ENCODE data around the gene AP1B1.

AP1B1 gene

GRCh38 chr22:29330753-29331152 is 57.6 kb downstream of the AP1B1 start:
- DNase-seq = no peak

DNA sequence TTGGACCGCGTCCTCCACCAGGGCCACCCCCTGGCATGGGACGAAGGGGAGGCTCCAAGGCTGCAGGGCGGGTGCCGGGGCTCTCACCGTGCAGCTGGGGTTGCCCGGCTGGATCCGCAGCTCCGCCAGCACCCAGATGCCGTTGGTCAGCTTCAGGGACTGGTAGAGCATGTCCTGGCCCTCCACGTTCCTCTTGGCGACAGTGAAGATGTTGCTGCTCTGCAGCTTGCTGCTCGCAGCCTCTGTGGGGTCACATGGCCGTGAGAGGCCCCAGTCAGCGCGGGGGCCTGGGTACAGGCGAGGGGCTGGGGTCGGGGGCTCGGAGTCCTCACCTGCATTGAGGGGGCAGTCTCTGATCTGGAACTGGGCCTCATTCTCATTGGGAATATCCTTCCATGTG is 58.1 kb downstream of the AP1B1 start:
- DNase-seq = no peak

DNA sequence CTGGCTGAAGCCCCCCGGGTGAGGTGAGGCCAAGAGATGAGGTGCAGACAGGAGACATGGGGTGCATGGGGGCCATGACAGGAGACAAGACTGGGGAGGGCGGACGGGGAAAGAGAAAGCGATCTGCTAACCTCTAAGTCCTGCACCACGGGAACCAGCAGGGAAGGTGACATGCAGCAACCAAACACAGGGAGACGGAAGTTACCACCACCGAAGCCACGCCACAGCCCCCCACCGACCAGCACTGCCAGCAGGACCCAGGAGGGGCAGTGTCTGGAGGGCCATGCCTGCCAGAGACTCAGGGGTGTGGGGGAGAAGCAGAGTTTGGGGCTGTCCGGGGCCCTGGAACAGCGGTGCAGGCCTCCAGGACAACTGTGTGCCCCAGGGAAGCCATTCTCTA is 58.8 kb downstream of the AP1B1 start:
- DNase-seq = no peak

- DNase-seq = no peak
Measured at GRCh38 chr22:29328566-29329500, 59.5 kb downstream of the AP1B1 start.

GRCh38 chr22:29328055-29328454 is 60.3 kb downstream of the AP1B1 start:
- no peak for DNase-seq

GRCh38 chr22:29327089-29327764 is 61.1 kb downstream of the AP1B1 start:
- no peak for DNase-seq

GRCh38 chr22:29326481-29326880 is 61.9 kb downstream of the AP1B1 start:
- DNase-seq = no peak

DNA sequence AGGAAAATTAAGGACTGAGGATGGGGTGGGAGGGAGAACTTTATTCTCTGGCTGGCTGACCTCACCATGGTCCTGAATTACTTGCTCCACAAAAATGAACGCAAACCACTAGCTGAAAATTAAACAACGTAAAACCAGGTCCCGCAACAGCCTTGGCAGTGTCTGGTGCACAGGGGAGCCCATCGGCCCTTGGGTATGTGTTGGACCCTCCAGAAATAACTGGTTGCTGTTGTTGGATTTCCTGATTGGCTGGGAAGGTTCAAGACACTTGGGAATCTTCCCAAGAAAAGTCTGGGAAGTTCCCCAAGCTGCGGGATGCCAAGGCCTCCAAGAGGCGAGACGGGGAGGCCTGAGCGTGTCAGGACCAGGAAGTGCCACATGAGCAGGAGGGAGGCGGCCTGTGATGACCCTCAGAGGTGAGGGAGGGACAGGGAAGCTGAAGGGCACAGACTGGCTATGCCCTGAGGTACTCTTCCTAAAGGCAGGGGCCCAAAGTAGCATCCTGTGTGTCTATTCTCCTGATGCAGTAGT is 62.5 kb downstream of the AP1B1 start:
- DNase-seq = no peak

DNA sequence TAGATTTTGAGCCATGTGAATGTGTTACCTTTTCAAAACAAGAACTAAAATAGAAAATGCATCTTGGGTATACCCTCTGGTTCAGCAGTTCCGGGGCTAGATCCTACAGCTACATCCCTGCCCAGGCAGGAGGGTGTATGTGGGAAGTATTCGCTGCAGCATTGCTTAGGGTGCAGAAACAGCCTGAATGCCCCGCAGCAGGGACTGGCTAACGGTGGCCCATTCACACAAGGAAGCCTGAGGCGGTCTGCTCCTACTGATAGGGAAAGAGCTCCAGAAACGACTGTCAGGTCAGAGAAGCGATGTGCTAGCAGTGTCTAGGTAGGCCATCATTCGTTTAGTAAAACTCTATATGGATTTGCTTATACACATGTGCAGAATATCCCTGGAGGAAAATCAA is 63.0 kb downstream of the AP1B1 start:
- no peak for DNase-seq

- no peak for DNase-seq
Measured at GRCh38 chr22:29323641-29324040, 64.7 kb downstream of the AP1B1 start.

DNA sequence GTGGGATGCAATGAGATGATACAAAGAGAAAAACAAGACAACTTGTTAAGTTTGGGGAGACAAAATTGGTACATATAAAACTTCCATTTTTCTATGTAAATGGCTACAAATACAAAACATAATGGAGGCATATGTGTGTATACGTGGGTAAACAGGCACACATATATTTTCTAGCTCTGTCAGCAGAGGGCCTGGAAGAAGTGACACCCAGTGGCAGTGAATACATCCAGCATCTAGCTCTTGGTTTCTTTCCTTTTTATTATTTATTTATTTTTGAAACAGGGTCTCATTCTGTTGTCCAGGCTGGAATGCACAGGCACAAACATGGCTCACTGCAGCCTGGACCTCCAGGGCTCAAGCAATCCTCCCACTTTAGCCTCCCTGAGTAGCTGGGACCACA is 67.8 kb downstream of the AP1B1 start:
- no peak for DNase-seq

DNA sequence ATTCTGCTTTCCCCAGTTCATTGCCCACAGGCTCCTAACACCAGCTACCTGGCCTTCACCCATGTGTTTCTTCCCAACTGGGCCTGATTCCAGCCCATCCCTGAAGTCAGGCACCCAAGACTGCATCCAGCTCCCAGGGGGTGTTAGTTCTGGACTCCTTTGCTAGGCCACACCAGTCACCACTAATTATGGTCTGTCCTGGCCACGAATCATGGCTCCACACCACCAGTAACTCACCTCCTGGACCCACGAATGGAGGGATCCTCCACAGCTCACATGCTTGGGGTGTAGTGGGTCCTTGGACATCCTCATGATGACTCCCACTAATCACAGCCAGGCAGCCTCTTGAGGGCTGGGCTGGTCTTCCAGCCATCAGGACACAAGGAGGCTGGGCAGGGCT is 69.3 kb downstream of the AP1B1 start:
- DNase-seq = no peak

- DNase-seq = no peak
Measured at GRCh38 chr22:29317827-29318454, 70.4 kb downstream of the AP1B1 start.

DNA sequence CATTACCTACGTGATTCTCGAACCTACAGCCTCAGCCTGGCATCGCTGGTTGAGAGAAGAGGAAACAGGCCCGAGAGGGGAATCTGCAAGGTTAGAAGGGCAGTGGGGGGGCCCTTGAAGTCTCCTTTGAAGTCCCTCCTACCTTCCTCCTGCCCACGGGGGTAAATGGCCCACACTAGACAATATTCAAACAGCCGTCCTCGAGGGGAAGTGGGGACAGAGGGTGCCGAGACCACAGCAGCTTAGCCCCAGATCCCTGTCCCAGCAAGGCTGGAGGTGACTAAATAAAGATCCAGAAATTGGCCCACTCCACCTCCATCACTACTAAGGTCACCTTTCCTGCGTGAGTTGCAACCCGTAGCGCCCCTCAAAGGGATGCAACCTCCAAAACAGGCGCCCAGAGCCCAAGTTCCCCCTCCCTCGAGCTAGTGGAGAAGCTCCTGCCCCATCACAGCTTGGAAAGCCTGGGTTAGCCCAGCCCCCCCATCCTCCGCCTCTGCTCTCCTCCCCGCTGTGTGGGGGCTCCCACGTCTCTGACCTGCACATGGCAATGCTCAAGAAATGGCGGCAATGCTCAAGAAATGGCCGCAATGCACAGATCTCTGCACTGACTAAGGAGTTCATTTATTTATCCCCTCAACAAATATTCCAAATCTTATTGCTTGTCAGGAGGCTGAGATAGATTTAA is 72.1 kb downstream of the AP1B1 start:
- no peak for DNase-seq

- DNase-seq = no peak
Measured at GRCh38 chr22:29315286-29316140, 72.9 kb downstream of the AP1B1 start, which contains the start of gene RASL10A. TSS of gene RASL10A (minus strand) at chr22:29315697. CDS start at chr22:29315246, 451 bp downstream.

DNA sequence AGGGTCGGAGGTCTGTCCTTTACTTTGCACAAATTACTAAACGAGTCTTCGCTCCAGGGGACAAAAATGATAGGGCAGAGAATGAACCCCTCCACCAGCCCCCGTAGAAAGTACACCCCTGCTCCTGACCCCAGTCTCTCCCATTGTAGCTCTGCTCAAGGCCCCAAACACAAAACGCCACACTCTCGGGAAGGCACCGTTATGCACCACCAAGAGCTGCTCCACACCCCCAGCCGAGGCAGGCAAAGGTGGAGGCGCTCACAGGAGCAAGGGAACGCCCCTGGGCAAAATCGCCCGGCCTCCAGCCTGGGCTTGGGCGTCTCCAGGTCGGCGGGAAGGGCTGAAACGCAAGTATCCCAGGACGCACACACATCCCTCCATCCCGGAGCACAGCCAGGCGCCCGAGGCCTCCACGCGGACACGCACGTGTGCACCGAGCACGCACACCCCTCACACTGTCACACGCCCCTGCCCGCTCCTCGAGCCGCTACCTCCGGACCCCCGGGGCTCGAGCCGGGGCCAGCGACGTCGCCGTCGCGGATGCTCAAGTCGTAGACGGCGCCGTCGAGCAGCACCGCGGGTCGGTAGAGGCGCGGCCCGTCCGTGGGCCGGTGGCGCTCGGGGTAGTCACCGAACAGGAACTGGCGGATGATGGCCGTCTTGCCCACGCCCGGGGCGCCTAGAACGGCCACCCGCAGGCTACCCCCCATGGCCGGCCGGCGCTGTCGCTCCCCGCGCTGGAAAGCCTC is 73.7 kb downstream of the AP1B1 start:
- no peak for DNase-seq

DNA sequence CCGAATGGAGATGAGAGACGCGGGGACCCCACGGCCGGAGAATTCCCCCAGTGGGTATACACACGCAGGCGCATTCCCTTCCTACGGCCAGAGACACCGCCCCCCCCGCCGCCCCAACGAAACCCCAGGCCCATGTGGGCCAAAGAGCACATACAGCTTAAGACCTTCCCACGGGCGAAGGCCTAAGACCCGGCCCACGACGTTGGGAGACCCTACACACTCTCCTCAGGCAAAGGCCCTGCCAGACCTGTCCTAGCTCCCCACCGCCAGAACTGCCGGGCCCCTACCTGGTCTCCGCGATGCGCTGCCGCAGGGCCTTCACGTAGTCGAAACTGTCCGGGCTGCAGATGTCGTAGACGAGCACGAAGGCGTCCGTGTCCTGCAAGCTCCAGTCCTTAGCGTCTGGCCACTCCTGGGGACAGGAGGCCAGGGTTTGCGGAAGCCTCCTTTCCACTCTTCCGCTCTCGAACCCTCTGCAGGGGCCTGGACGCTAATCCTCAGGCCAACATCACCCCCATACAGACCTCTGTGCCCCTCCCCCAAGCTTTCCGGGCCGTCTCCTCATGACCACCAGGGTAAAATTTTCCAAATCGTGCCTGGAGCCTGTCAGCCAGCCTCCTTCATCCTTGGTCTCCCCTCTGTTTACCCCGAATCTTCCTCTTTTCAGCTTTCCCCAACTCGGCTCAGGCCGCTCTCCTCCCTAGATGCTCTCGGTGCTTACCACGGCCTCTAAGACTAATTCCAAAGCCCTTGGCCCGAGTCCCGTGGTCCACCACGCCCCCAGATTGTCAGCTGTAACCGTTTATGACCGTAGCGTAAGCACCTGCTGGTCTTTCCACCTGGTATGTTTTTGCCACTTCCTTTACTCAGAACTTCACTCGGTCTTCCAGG is 74.5 kb downstream of the AP1B1 start:
- DNase-seq = no peak

- no peak for DNase-seq
Measured at GRCh38 chr22:29313126-29313575, 75.2 kb downstream of the AP1B1 start.

DNA sequence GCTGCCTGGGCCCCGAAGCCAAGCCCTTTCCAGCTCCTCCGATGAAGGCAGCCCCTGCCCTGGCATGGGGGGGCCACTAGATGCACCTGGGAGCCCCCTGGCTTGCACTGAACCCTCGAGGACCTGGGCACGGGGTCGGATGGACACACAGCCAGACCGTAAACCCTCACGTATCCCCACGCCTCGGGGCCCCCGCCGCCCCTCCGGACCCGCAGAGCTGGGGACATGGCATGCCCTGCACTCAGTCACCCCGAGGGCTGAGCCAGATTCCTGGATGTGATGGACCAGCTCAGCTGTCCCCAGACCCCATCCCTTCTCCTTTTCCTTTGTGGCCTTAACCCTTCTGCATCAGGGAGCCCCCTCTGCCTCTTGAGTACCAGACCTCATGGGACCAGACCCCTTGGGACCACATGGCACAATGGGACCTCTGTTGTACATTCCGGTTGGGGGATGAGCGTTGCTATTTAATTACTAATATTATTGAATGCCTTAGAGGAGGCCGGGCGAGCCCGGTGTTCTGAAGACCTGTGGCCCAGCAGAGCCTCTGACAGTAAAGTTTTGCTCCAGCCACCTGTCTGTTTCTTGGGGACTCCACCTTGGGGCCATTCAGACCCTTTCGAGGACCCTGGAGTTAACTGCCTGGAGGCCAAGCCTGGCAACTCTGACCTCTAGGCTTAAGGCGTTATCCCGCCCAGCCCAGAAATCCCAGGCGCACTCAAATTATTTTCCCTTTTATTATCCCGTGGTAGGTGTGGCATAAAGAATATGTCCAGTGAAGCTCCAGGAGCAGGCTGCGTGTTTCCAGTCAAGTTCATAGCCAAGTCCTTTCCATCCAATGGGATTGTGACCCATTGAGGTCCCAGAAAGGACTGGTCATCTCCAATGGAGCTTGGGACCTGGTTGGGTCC is 75.9 kb downstream of the AP1B1 start:
- DNase-seq = no peak

Measured in NCI-H345 (cell line).